Mesendoderm (in vitro differentiated cells): Measurements from ENCODE around the gene SLC27A4.
A peak's percentile ranks its signal among the peaks of the same experiment; 100 is the strongest.

ENCODE experiments used
- DNase-seq: peaks from one replicate; pipeline ENCODE4 v3.0.0; 2013
- H2AK5ac ChIP-seq: 2 replicates; pipeline ENCODE4 v1.6.1; 2013; ENCODE audit warnings: low read length, inconsistent platforms
- H2BK120ac ChIP-seq: 2 replicates; pipeline ENCODE4 v1.6.1; 2013; ENCODE audit warnings: low read depth, mild to moderate bottlenecking, low read length, moderate library complexity, mixed read lengths
- H2BK15ac ChIP-seq: replicated peaks from 2 replicates; pipeline ENCODE4 v1.6.1; 2013; ENCODE audit warnings: low read depth, mild to moderate bottlenecking, moderate library complexity
- H2BK5ac ChIP-seq: 2 replicates; pipeline ENCODE4 v1.6.1; 2013; ENCODE audit warnings: low read length, inconsistent platforms
- H3K18ac ChIP-seq: 2 replicates; pipeline ENCODE4 v1.6.1; 2013; ENCODE audit warnings: mild to moderate bottlenecking, low read length, mixed read lengths
- H3K23ac ChIP-seq: one replicate; pipeline ENCODE4 v1.6.1; 2013; ENCODE audit warnings: low read length
- H3K27ac ChIP-seq: 2 replicates; pipeline ENCODE4 v1.5.1; 2013; ENCODE audit warnings: low read depth, mild to moderate bottlenecking, inconsistent platforms, low read length, moderate library complexity
- H3K27me3 ChIP-seq: 2 replicates; pipeline ENCODE4 v1.6.1; 2013; ENCODE audit warnings: low read length, control low read depth, mild to moderate bottlenecking, inconsistent platforms; ENCODE audit not compliant: insufficient read depth, poor library complexity
- H3K36me3 ChIP-seq: 2 replicates; pipeline ENCODE4 v1.6.1; 2013; ENCODE audit warnings: low read length, inconsistent platforms; ENCODE audit not compliant: control insufficient read depth, insufficient read depth
- H3K4ac ChIP-seq: one replicate; pipeline ENCODE4 v1.6.1; 2013; ENCODE audit warnings: low read depth, mild to moderate bottlenecking, low read length, moderate library complexity
- H3K4me1 ChIP-seq: 2 replicates; pipeline ENCODE4 v1.6.1; 2013; ENCODE audit warnings: low read depth, low read length, inconsistent platforms; ENCODE audit not compliant: control insufficient read depth
- H3K4me2 ChIP-seq: 2 replicates; pipeline ENCODE4 v1.6.1; 2013; ENCODE audit warnings: low read length
- H3K4me3 ChIP-seq: 2 replicates; pipeline ENCODE4 v1.5.1; 2013; ENCODE audit warnings: mild to moderate bottlenecking, low read length
- H3K56ac ChIP-seq: one replicate; pipeline ENCODE4 v1.6.1; 2013; ENCODE audit warnings: low read length
- H3K79me1 ChIP-seq: 2 replicates; pipeline ENCODE4 v1.6.1; 2013; ENCODE audit warnings: low read length, inconsistent platforms
- H3K79me2 ChIP-seq: 2 replicates; pipeline ENCODE4 v1.6.1; 2013; ENCODE audit warnings: mild to moderate bottlenecking, low read length; ENCODE audit not compliant: control insufficient read depth, insufficient read depth
- H3K9ac ChIP-seq: 2 replicates; pipeline ENCODE4 v1.6.1; 2013; ENCODE audit warnings: low read length, inconsistent platforms
- H4K5ac ChIP-seq: one replicate; pipeline ENCODE4 v1.6.1; 2013; ENCODE audit warnings: low read length
- H4K8ac ChIP-seq: one replicate; pipeline ENCODE4 v1.6.1; 2013; ENCODE audit warnings: low read depth, mild to moderate bottlenecking, control low read depth, low read length, moderate library complexity
- WGBS: extraction: QIAGEN DNeasy Blood & Tissue Kit; methylation state at CpG from one replicate; pipeline ENCODE4 v1.1.7; 2013; ENCODE audit warnings: low lambda C conversion rate, missing lambda C conversion rate; ENCODE audit not compliant: insufficient coverage; ENCODE audit errors: extremely low coverage; 5-methylcytosine and 5-hydroxymethylcytosine counted together

SLC27A4 gene

DNA sequence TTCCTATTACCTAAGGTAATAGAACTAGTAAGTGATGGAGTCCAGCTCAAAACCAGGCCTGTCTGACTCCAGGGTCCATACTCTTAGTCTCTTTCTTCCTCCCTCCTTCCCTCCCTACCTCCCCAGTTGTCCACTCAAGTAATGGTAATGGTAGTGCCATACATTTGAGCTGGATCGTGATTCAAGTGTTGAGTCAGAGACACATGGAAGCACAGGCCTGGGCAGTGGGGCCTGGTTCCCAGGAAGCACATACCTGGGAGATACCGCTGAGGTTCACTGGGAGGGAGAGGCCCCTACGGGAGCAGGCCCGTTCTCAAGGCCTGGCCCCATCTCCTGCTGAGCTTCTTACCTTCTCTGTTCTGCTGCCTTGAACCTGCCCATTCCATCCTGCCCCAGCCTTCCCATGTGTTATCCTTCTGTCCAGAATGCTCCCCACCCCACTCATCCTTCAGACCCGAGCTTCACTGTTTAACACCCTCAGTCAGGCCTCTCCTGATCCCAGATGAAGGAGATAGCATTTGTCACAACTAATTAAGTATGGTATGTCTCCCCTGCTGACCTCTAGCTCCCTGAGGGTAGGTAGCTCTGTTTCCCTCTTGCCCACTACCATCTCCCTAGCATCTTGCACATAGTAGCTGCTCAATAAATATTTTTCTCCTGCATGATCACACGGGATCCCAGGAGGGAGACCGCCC is 44.6 kb downstream of the SLC27A4 start:
- H4K8ac ChIP-seq = no peak overlapping the region
- no peak overlapping the region for H2BK15ac ChIP-seq
- H3K4ac ChIP-seq = no peak overlapping the region
- peaks cover 3% of the 10 kb centered on the region for H3K4me1 ChIP-seq
- H3K23ac ChIP-seq = no peak overlapping the region
- H2BK120ac ChIP-seq = no peak overlapping the region
- no peak overlapping the region for H3K18ac ChIP-seq
- H3K27ac ChIP-seq = no peak overlapping the region
- no peaks in the 10 kb centered on the region for H3K79me1 ChIP-seq
- DNase-seq = peak; percentile 73
- no peak overlapping the region for H3K9ac ChIP-seq
- H2AK5ac ChIP-seq = no peak overlapping the region
- no peak overlapping the region for H4K5ac ChIP-seq
- WGBS = no CpG with 5 or more reads among the region's 7 CpGs
- H3K36me3 ChIP-seq = peaks cover 5% of the 10 kb centered on the region
- H3K27me3 ChIP-seq = no peaks in the 10 kb centered on the region
- no peak overlapping the region for H3K4me2 ChIP-seq
- H2BK5ac ChIP-seq = no peak overlapping the region
- no peaks in the 10 kb centered on the region for H3K79me2 ChIP-seq
- H3K56ac ChIP-seq = no peak overlapping the region
- no peak overlapping the region for H3K4me3 ChIP-seq

DNA sequence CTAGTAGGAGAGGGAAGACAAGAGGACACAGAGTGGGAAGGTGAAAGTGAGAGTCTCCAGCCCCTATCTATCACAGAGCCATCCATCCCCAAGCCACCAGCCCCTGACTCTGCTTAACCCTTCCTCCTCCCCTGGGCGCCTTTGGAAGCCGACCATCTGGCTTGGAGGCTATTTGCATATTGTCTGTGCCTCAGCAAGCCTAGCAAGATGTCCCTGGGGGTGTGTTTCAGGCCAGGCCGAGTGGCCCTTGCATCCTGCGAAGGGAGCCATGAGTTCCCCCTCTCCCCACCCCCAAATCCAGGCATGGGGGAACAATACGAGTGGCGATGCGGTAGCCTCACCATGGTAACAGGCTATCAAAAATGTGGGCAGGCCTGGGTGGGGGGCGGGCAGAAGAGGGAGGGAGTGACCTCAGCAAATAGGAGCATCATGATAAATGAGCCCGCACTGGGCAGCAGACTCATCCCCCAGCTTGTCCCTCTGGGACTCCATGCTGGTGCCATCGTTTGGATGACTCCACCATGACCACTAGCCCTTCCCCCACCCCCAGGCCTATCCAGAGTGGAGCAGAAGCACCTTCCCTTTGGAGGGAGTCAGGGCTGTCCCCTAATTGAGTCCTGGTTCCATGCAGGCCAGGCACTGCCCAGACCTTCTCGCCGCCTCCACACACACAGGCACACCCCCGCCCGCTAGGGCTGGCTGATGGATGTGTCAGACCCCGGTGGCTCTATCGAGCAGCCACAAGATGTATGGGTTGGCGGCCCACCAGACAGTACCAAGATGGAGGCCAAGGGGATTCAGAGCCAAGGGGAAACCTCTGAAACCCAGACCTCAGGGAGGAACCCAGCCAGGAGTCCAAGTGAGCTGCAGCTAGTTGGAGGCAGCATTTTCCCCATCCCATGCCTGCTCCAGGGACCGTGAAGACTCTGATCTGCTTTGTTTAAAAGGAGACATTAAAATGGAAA is 45.5 kb downstream of the SLC27A4 start:
- no peak overlapping the region for H3K9ac ChIP-seq
- peaks cover 5% of the 10 kb centered on the region for H3K36me3 ChIP-seq
- H2BK15ac ChIP-seq = no peak overlapping the region
- no peaks in the 10 kb centered on the region for H3K79me1 ChIP-seq
- H3K4me1 ChIP-seq = peaks cover 3% of the 10 kb centered on the region
- WGBS = no CpG with 5 or more reads among the region's 18 CpGs
- no peak overlapping the region for H3K18ac ChIP-seq
- no peak overlapping the region for H2BK120ac ChIP-seq
- H3K27me3 ChIP-seq = peaks cover 5% of the 10 kb centered on the region
- H3K27ac ChIP-seq = no peak overlapping the region
- no peak for DNase-seq
- H3K4me3 ChIP-seq = no peak overlapping the region
- H4K5ac ChIP-seq = no peak overlapping the region
- no peak overlapping the region for H4K8ac ChIP-seq
- no peak overlapping the region for H3K4ac ChIP-seq
- H2AK5ac ChIP-seq = no peak overlapping the region
- no peak overlapping the region for H3K23ac ChIP-seq
- H3K79me2 ChIP-seq = no peaks in the 10 kb centered on the region
- H3K4me2 ChIP-seq = no peak overlapping the region
- no peak overlapping the region for H2BK5ac ChIP-seq
- no peak overlapping the region for H3K56ac ChIP-seq

- Histone ChIP-seq H3K9ac (no peak overlapping the region), H3K27me3 (peaks cover 25% of the 10 kb centered on the region), H2AK5ac (no peak overlapping the region), H3K56ac (no peak overlapping the region), H4K5ac (no peak overlapping the region), H3K79me1 (no peaks in the 10 kb centered on the region), H2BK15ac (no peak overlapping the region), H3K27ac (no peak overlapping the region), H3K23ac (no peak overlapping the region), H3K4ac (no peak overlapping the region), H3K4me2 (no peak overlapping the region), H3K4me1 (peaks cover 3% of the 10 kb centered on the region), H2BK5ac (no peak overlapping the region), H3K4me3 (no peak overlapping the region), H3K36me3 (peaks cover 5% of the 10 kb centered on the region), H2BK120ac (no peak overlapping the region), H3K79me2 (no peaks in the 10 kb centered on the region), H3K18ac (no peak overlapping the region), H4K8ac (no peak overlapping the region)
- no CpG with 5 or more reads among the region's 10 CpGs for WGBS
- DNase-seq = no peak
These were observed 47.8 kb downstream of the SLC27A4 start for GRCh38 chr9:128388150-128388549.

- no peak for DNase-seq
- peaks cover 34% of the 10 kb centered on the region for H3K27me3 ChIP-seq
These were observed 49.2 kb downstream of the SLC27A4 start for GRCh38 chr9:128389395-128390149.

GRCh38 chr9:128390150-128390812 is 50.0 kb downstream of the SLC27A4 start:
- no peak overlapping the region for H2BK15ac ChIP-seq
- no peaks in the 10 kb centered on the region for H3K79me1 ChIP-seq
- H4K8ac ChIP-seq = no peak overlapping the region
- peaks cover 40% of the 10 kb centered on the region for H3K27me3 ChIP-seq
- H3K56ac ChIP-seq = no peak overlapping the region
- H3K4me1 ChIP-seq = peaks cover 2% of the 10 kb centered on the region
- no peak overlapping the region for H2BK120ac ChIP-seq
- H3K18ac ChIP-seq = no peak overlapping the region
- WGBS = no CpG with 5 or more reads among the region's 11 CpGs
- no peak overlapping the region for H3K4ac ChIP-seq
- H3K27ac ChIP-seq = no peak overlapping the region
- H2AK5ac ChIP-seq = no peak overlapping the region
- no peak overlapping the region for H3K9ac ChIP-seq
- no peak overlapping the region for H2BK5ac ChIP-seq
- peaks cover 5% of the 10 kb centered on the region for H3K36me3 ChIP-seq
- no peak overlapping the region for H3K4me2 ChIP-seq
- DNase-seq = no peak
- no peak overlapping the region for H3K23ac ChIP-seq
- H3K79me2 ChIP-seq = no peaks in the 10 kb centered on the region
- H3K4me3 ChIP-seq = no peak overlapping the region
- H4K5ac ChIP-seq = no peak overlapping the region

More at GRCh38 chr9:128389395-128390149, 49.2 kb downstream of the SLC27A4 start:
- no peak overlapping the region for H2BK15ac ChIP-seq
- H3K23ac ChIP-seq = no peak overlapping the region
- no peak overlapping the region for H3K4ac ChIP-seq
- H2BK120ac ChIP-seq = no peak overlapping the region
- no peak overlapping the region for H3K18ac ChIP-seq
- H3K27ac ChIP-seq = no peak overlapping the region
- H3K4me3 ChIP-seq = no peak overlapping the region
- no peaks in the 10 kb centered on the region for H3K79me1 ChIP-seq
- no CpG with 5 or more reads among the region's 13 CpGs for WGBS
- no peak overlapping the region for H4K8ac ChIP-seq
- H4K5ac ChIP-seq = no peak overlapping the region
- no peak overlapping the region for H3K9ac ChIP-seq
- H3K4me2 ChIP-seq = no peak overlapping the region
- H3K56ac ChIP-seq = no peak overlapping the region
- H2AK5ac ChIP-seq = no peak overlapping the region
- no peaks in the 10 kb centered on the region for H3K79me2 ChIP-seq
- peaks cover 5% of the 10 kb centered on the region for H3K4me1 ChIP-seq
- H3K36me3 ChIP-seq = peaks cover 5% of the 10 kb centered on the region
- H2BK5ac ChIP-seq = no peak overlapping the region
